HCEC 1CT (cell line): Measurements from ENCODE around the gene SPACA9.

Experiments
- DNase-seq: peaks from one replicate; pipeline ENCODE4 v3.0.0-alpha.2; 2017

SPACA9 gene

GRCh38 chr9:132878695-132879456 lies at the start of gene SPACA9:
SPACA9 (plus strand) TSS chr9:132878898; CDS start chr9:132883948, 5,050 bp downstream.
- peak; percentile 25 for DNase-seq

DNA sequence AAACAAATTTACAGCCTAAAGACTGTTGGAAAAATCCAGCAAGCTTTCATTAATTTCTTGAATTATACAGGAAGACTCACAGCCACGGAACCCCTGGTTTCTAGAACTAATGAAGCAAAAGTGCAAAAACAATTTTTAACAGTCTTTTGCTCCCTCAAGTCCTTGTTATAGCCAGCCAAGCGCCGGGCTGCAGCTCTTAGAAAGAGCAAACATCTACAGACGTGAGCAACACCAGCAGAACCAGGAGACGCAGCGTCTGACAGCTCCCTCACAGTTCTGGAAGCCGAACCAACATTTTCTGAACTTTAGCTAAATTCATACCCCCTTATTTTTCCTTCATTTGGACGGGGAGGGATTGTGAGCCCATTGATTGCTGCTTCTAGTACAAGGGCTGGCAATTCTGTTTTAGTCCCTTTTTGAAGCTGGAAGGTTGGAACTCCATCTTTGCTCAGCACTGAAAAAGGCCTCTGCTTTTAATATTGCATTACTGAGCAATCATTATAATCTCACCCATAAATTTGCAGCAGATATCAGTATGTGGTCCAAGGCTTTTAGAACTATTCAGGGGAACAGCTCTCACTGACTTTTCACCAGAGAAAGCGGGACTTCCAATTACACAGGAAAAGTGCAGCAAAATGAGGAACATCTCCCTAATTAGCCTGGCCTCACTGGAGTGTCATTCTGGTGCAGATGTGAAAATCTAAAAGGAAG lies 46.4 kb upstream of the SPACA9 start:
- no peak for DNase-seq

DNA sequence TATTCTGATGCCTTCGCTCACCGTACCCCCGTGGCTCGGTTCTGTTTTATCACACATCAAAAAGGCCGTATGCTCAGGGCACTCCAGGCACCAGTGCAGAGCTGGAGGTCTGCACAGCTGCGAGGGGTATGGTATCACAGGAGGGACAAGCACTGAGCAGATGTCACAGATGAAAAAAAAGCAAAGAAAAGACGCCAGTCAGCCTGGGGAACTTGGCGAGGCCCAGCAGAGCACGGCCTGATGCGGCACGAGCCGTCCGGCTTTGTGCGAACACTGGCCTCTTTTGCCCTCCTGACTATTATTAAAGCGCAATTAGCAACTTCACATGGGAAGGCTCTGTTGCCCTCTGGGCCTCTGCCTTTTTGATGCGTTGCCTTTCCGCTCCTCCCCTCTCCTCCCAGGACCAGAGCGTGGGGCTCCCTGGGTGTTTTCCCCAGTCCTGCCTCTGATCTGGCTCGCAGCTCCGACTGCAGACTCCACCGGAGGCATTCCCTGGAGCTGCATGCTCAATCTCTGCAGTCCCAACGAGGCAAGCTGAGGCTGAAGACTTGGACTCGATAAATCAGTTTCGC lies 45.1 kb upstream of the SPACA9 start:
- no peak for DNase-seq

DNA sequence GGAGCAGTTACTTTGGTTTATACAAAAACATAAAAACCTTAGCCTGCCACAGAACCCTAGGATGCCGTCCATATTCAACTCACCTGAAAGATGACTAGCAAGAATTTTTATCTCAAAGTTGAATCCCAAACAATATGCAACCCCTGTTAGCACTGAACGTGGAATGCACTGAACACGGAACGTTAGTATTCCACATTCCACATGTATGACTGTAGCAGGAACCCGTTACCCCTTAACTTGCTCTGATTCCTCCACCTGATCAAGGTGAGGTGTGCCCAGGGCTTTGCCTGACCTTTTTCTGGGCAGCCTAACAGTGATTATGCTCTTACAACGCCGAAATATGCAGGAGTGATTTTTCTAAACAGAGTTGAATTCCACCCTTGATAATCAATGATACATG lies 44.4 kb upstream of the SPACA9 start:
- DNase-seq, result no peak

DNA sequence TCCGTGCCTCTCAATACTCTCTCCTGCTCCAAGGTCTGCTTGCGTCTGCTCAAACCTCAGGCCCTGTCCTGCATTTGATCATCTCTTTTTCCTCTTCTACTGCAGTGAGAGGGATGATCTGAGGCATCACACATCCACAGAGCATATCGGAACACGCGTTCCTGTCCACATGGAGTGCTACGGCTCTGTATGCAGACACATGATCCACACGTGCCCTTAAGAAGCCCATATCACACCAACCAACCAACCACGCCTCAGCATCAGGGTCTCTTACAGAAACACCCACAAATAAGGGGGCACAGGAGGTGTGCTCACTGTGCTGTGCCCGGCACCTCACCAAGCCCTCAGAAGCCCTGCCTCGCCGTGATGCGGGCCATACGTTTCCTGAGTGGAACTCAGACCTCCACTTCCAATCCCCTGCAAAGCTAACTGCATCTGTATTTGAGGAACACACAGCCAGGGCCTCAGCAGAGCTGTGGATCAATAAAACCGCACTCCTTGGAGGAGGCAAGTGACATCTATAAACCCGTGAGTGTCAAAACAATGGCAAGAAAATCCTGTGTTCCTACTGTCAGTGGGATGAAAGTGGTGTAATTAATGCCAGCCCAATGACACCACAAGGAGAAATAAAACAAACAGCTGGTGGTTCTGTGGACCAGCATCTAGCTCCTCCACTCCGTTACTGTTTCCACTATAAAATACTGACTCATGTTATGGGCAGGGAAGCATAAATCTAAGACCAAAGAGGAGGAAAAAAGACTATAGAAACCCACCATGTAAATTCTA lies 41.0 kb upstream of the SPACA9 start:
- DNase-seq, result no peak

DNA sequence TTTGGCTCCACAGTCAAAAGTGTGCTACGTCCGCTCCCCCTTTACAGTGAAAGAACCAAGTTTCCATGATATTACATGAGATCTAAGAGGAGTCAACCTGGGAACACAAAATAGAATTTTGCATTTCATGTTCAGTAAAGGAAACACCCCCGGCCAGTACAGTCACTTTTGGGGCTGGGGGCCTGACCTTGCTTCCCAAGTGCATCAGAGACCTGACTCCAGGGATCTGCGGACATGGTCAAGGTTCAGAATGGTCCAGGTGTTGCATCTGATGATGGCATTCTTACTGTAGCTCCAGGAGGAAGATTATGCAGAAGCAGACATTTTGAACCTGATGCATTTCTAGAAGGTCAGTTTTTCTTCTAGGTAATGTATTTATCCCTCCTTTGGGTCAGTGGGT lies 40.4 kb upstream of the SPACA9 start:
- no peak for DNase-seq

GRCh38 chr9:132840980-132841379 lies 37.7 kb upstream of the SPACA9 start:
- DNase-seq, result no peak

GRCh38 chr9:132842124-132843044 lies 36.3 kb upstream of the SPACA9 start:
- no peak for DNase-seq

DNA sequence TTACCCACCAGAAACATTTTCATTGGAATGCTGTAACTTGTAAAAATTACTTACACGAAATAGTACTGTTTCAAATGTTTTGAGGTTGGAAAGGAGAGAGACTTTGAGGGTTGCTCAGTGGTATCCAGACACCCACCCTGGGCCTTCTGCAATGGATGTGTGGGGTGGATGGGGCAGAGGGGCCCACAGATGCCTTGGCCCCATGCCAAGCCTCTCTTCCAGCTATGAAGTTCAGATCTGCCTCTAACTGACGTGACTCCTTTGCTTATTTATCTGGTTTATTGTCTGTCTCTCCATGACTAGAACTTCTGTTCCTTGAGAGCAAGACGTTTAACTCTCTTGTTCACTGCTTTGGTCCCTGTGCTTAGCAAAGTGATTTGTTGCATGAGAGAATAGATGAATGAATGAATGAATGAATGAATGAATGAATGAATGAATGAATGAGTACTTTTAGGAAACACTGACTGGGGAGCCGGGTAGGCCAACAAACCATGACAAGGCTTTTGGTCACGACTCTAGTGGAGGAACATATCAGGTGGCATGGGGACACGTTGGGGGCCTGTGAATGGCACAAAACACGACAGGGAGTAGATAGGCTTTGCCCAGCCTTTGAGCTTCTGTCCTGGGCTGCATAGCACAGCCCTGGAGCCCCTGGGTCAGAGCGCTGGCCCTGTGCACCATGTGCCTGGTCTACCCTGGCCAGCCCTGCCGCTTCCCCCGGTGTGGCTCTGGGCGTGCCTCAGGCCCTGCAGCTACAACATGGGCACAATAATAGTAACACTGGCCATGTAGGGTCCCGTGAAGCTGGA lies 32.4 kb upstream of the SPACA9 start:
- no peak for DNase-seq

DNA sequence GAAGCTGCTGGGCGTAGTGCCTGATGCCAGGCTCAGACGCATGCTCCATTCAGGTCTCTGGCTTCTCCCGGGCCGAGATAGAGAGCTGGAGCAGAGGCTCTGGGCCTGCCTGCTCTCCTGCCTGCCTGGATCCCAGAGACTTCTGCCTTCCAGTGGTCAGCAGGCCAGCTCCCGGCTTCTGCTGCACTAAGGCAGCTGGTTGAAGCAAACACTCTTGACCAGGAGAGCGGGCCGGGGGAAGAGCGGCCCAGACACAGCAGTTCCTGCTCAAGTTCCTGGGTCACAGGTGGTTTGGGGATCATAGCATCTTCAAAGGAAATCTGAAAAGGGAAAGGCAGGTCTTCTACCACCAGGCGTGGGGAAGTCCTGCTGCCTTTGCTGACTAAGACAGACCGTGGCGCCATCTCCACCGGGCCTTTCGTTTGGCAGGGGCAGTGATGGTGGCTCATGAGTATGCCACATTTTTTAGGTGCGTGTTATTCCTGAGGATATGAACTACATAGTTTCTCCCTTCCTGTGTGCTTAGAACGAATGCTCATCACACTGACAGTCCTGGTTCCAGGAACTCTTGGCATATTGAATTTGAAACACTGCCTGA lies 31.7 kb upstream of the SPACA9 start:
- no peak for DNase-seq

- no peak for DNase-seq
These were observed 29.5 kb upstream of the SPACA9 start for GRCh38 chr9:132849185-132849706.

DNA sequence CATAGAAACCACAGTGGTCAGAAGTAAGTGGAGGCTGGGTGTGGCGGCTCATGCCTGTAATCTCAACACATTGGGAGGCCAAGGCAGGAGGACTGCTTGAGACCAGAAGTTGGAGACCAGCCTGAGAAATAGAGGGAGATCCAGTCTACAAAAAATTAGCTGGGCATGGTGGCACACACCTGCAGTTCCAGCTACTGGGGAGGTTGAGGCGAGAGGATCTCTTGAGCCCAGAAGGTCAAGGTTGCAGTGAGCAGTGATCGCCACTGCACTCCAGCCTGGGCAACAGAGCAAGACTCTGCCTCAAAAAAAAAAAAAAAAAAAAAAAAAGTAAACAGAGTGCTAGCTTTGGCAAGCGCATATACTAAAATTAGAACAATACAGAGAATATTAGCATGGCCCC lies 25.2 kb upstream of the SPACA9 start:
- DNase-seq, result no peak

- DNase-seq, result no peak
These were observed 23.9 kb upstream of the SPACA9 start for GRCh38 chr9:132854832-132855231.

GRCh38 chr9:132855904-132856303 lies 22.8 kb upstream of the SPACA9 start:
- DNase-seq, result no peak

DNA sequence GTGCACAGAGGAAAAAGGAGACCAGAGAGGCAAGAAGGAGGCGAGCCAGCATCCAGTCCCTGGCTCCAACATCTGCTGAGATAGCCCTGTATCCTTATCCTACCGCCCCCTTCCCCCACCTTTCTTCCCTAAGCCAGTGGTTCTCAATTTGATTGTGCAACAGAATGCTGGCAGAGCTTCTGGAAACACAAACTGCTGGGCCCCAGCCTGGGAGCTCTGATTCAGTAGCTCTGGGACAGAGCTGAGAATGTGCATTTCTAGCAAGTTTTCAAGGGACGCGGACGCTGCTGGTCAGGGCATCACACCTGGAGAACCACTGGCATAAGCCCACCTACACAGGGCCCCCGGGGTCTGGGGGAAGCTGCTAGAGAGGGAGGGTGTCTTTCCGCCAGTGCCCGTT lies 21.7 kb upstream of the SPACA9 start:
- peak; percentile 41 for DNase-seq

DNA sequence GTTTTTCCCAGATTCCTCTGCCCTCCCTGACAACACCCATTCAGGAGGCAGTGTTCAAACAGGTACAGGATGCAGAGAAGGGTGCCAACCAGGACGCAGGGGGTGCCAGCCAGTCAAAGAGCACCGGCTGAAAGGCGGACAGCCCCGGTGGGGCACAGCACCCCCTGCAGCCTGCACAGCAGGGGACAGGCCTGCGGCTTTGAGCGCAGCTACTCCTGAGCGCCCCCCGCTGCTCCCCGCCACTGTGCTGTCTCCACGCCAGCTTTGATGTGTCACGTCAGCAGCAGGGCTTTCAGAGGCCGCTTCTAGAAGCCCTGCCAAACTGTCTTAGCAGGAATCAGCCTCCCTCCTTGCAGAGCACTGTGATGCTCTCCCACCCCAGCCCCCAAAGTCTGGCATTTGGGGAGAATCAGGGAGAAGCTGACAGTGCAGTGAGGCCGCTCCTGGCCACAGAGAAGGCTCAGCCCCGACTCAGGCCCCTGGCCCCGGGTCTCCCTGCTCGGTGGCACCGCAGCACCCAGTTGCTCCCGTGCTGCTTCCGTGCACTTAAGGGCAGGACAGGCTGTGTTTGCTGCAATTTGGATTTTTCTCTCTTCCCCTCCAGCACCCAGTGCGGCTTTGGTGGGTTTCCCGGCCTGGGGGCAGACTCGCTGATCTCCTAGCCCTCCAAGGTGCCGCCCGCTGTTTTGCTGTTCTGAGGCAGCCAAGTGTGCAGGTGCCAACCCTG lies 20.9 kb upstream of the SPACA9 start:
- peak; percentile 28 for DNase-seq

GRCh38 chr9:132858751-132859150 lies 19.9 kb upstream of the SPACA9 start:
- no peak for DNase-seq

DNA sequence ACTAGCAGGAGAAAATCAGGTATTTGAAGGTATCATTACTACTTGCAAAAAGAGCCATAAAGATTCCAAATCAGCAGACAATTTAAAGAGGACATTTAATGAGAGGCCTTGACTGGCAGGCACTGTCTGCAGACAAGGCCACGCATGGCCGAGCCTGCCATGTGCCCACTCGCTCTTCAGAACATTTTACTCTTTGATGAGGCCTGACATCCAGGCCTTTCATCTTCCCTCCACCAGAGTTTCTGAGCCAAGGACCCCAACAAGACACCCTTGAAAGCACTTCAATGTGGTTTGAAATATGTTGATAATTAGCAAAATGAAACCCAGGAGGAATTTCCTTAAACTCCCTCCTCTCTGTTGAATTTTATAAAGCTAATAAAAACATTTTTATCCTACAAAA lies 17.0 kb upstream of the SPACA9 start:
- no peak for DNase-seq

DNA sequence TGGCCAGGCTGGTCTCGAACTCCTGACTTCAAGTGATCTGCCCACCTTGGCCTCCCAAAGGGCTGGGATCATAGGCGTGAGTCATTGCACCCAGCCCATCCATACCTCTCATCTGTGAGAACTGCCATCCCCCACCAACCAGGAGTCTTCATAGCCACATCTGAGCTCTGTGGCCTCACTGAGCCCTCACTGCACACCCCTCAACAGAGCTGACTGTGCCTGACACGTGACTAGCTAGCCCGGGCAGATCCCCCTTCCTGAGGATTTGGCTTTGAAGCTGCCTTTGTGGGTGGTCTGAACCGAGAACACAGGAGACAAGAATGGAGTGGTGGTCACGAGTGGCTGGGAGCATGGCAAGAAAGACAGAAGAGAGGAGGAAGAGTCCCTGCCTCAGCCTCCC lies 16.2 kb upstream of the SPACA9 start:
- no peak for DNase-seq

GRCh38 chr9:132863096-132863495 lies 15.6 kb upstream of the SPACA9 start:
- DNase-seq, result no peak
